ENCODE measurements around the gene MRPL34.

MRPL34 gene

GRCh38 chr19:17319473-17320238 lies 14.0 kb downstream of the MRPL34 start:
- H3K4me2 ChIP-seq: no peak overlapping the region
- no peak overlapping the region for H3K9ac ChIP-seq
- H3K4me1 ChIP-seq (ENCODE audit: low read depth, poor library complexity, severe bottlenecking): no peaks in the 10 kb centered on the region
- H2AFZ ChIP-seq (ENCODE audit: low read depth): no peak overlapping the region
- no peaks in the 10 kb centered on the region for H4K20me1 ChIP-seq (ENCODE audit: insufficient read depth)
- no peaks in the 10 kb centered on the region for H3K36me3 ChIP-seq (ENCODE audit: insufficient read depth)
- TF ChIP-seq CTCF (conservative IDR thresholded peaks at IDR 0.05; ENCODE audit: low read depth, low read length): no peak
- H3K79me2 ChIP-seq (ENCODE audit: insufficient read depth, low read depth): no peaks in the 10 kb centered on the region
- H3K4me3 ChIP-seq (IDR thresholded peaks at IDR 0.05; ENCODE audit: insufficient read depth, low read depth, low read length): no peak overlapping the region
- no peaks in the 10 kb centered on the region for H3K27me3 ChIP-seq (ENCODE audit: insufficient read depth, low read depth)
- H3K27ac ChIP-seq: no peak overlapping the region

- Histone ChIP-seq H3K4me1 (ENCODE audit: low read depth, poor library complexity, severe bottlenecking) (no peaks in the 10 kb centered on the region), H4K20me1 (ENCODE audit: insufficient read depth) (no peaks in the 10 kb centered on the region), H3K4me3 (IDR thresholded peaks at IDR 0.05; ENCODE audit: insufficient read depth, low read depth, low read length) (no peak overlapping the region), H3K9ac (no peak overlapping the region), H3K36me3 (ENCODE audit: insufficient read depth) (no peaks in the 10 kb centered on the region), H3K27ac (no peak overlapping the region), H2AFZ (ENCODE audit: low read depth) (no peak overlapping the region), H3K27me3 (ENCODE audit: insufficient read depth, low read depth) (no peaks in the 10 kb centered on the region), H3K4me2 (no peak overlapping the region), H3K79me2 (ENCODE audit: insufficient read depth, low read depth) (no peaks in the 10 kb centered on the region)
- no peak for TF ChIP-seq CTCF (conservative IDR thresholded peaks at IDR 0.05; ENCODE audit: low read depth, low read length)
These were observed 14.8 kb downstream of the MRPL34 start for GRCh38 chr19:17320435-17320834.

GRCh38 chr19:17321655-17322489 lies 16.2 kb downstream of the MRPL34 start:
- H3K27me3 ChIP-seq (ENCODE audit: insufficient read depth, low read depth): no peaks in the 10 kb centered on the region
- no peaks in the 10 kb centered on the region for H3K4me1 ChIP-seq (ENCODE audit: low read depth, poor library complexity, severe bottlenecking)
- no peak for TF ChIP-seq CTCF (conservative IDR thresholded peaks at IDR 0.05; ENCODE audit: low read depth, low read length)
- no peaks in the 10 kb centered on the region for H3K36me3 ChIP-seq (ENCODE audit: insufficient read depth)
- H3K27ac ChIP-seq: no peak overlapping the region
- H3K9ac ChIP-seq: no peak overlapping the region
- H3K79me2 ChIP-seq (ENCODE audit: insufficient read depth, low read depth): no peaks in the 10 kb centered on the region
- no peak overlapping the region for H3K4me2 ChIP-seq
- H3K4me3 ChIP-seq (IDR thresholded peaks at IDR 0.05; ENCODE audit: insufficient read depth, low read depth, low read length): no peak overlapping the region
- H4K20me1 ChIP-seq (ENCODE audit: insufficient read depth): no peaks in the 10 kb centered on the region
- no peak overlapping the region for H2AFZ ChIP-seq (ENCODE audit: low read depth)

- no peaks in the 10 kb centered on the region for H3K36me3 ChIP-seq (ENCODE audit: insufficient read depth)
- no peaks in the 10 kb centered on the region for H4K20me1 ChIP-seq (ENCODE audit: insufficient read depth)
- TF ChIP-seq CTCF (conservative IDR thresholded peaks at IDR 0.05; ENCODE audit: low read depth, low read length): no peak
- no peak overlapping the region for H3K9ac ChIP-seq
- H3K27me3 ChIP-seq (ENCODE audit: insufficient read depth, low read depth): no peaks in the 10 kb centered on the region
- no peak overlapping the region for H3K4me3 ChIP-seq (IDR thresholded peaks at IDR 0.05; ENCODE audit: insufficient read depth, low read depth, low read length)
- no peak overlapping the region for H3K4me2 ChIP-seq
- no peaks in the 10 kb centered on the region for H3K4me1 ChIP-seq (ENCODE audit: low read depth, poor library complexity, severe bottlenecking)
- no peak overlapping the region for H2AFZ ChIP-seq (ENCODE audit: low read depth)
- H3K27ac ChIP-seq: no peak overlapping the region
- no peaks in the 10 kb centered on the region for H3K79me2 ChIP-seq (ENCODE audit: insufficient read depth, low read depth)
These were observed 17.2 kb downstream of the MRPL34 start for GRCh38 chr19:17322854-17323253.

Measured in KMS-11 (cell line).